HCT116 (cell line): Measurements from ENCODE around the gene SMIM11.

Experiments
- YY1 ChIP-seq: IDR thresholded peaks from 2 replicates; pipeline ENCODE4 v1.6.1; 2011; ENCODE audit warnings: low read length, low read depth, moderate library complexity, mild to moderate bottlenecking; ENCODE audit not compliant: insufficient replicate concordance; ENCODE audit errors: extremely low read depth
- TF ChIP-seq, protein P1 (sequence below): IDR thresholded peaks from 2 replicates; pipeline ENCODE4 v1.6.1; 2012; ENCODE audit warnings: low read depth

GRCh38 chr21:34343838-34344381, 31.4 kb upstream of the SMIM11 start:
- no peak for TF ChIP-seq YY1
- TF ChIP-seq, protein P1, sequence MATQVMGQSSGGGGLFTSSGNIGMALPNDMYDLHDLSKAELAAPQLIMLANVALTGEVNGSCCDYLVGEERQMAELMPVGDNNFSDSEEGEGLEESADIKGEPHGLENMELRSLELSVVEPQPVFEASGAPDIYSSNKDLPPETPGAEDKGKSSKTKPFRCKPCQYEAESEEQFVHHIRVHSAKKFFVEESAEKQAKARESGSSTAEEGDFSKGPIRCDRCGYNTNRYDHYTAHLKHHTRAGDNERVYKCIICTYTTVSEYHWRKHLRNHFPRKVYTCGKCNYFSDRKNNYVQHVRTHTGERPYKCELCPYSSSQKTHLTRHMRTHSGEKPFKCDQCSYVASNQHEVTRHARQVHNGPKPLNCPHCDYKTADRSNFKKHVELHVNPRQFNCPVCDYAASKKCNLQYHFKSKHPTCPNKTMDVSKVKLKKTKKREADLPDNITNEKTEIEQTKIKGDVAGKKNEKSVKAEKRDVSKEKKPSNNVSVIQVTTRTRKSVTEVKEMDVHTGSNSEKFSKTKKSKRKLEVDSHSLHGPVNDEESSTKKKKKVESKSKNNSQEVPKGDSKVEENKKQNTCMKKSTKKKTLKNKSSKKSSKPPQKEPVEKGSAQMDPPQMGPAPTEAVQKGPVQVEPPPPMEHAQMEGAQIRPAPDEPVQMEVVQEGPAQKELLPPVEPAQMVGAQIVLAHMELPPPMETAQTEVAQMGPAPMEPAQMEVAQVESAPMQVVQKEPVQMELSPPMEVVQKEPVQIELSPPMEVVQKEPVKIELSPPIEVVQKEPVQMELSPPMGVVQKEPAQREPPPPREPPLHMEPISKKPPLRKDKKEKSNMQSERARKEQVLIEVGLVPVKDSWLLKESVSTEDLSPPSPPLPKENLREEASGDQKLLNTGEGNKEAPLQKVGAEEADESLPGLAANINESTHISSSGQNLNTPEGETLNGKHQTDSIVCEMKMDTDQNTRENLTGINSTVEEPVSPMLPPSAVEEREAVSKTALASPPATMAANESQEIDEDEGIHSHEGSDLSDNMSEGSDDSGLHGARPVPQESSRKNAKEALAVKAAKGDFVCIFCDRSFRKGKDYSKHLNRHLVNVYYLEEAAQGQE: no peak
